Erythroblast (primary cell): Measurements from ENCODE around the gene CILP2.

ENCODE experiments used
- DNase-seq, 2 experiments: peaks; one replicate each; lab custom pipeline; 2025; lab: John Stamatoyannopoulos, UW
- GATA1 ChIP-seq: IDR thresholded peaks from 2 replicates; pipeline ENCODE4 v1.6.1; 2011; ENCODE audit warnings: low read depth, mild to moderate bottlenecking, control low read depth, low read length, moderate library complexity
- POLR2A ChIP-seq: IDR thresholded peaks from 2 replicates; pipeline ENCODE4 v1.6.1; 2011; ENCODE audit warnings: mild to moderate bottlenecking, low read length

CILP2 gene

GRCh38 chr19:19588546-19588945 is 50.5 kb downstream of the CILP2 start:
- no peak for DNase-seq
- TF ChIP-seq GATA1 (no peak), POLR2A (no peak)

- DNase-seq, result no peak
- TF ChIP-seq GATA1 (no peak), POLR2A (no peak)
Observed at GRCh38 chr19:19591133-19591825, 53.2 kb downstream of the CILP2 start.

GRCh38 chr19:19592690-19593089 is 54.6 kb downstream of the CILP2 start:
- no peak for DNase-seq

GRCh38 chr19:19594381-19594780 is 56.3 kb downstream of the CILP2 start:
- TF ChIP-seq POLR2A (no peak), GATA1 (no peak)
- no peak for DNase-seq

More at GRCh38 chr19:19592690-19593089, 54.6 kb downstream of the CILP2 start:
- no peak for TF ChIP-seq POLR2A
- TF ChIP-seq GATA1, result no peak

- no peak for DNase-seq
- TF ChIP-seq GATA1 (no peak), POLR2A (no peak)
Observed at GRCh38 chr19:19595171-19595701, 57.2 kb downstream of the CILP2 start.
